ENCODE results near the gene GYS2.

GRCh38 chr12:21606175-21606574, 1.5 kb upstream of the GYS2 start:
- no peak for TF ChIP-seq POLR2A (IDR thresholded peaks at IDR 0.05; ENCODE audit: low read depth)
- TF ChIP-seq, protein P1, sequence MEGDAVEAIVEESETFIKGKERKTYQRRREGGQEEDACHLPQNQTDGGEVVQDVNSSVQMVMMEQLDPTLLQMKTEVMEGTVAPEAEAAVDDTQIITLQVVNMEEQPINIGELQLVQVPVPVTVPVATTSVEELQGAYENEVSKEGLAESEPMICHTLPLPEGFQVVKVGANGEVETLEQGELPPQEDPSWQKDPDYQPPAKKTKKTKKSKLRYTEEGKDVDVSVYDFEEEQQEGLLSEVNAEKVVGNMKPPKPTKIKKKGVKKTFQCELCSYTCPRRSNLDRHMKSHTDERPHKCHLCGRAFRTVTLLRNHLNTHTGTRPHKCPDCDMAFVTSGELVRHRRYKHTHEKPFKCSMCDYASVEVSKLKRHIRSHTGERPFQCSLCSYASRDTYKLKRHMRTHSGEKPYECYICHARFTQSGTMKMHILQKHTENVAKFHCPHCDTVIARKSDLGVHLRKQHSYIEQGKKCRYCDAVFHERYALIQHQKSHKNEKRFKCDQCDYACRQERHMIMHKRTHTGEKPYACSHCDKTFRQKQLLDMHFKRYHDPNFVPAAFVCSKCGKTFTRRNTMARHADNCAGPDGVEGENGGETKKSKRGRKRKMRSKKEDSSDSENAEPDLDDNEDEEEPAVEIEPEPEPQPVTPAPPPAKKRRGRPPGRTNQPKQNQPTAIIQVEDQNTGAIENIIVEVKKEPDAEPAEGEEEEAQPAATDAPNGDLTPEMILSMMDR (IDR thresholded peaks at IDR 0.05): no peak
